Cardiac fibroblast (primary cell): Measurements from ENCODE around the gene ZBTB20.

Experiments
- DNase-seq, 2 donors: peaks; one replicate each; pipeline versions ENCODE4 v3.0.0 to v3.0.0-alpha.2; 2010; ENCODE audit warnings: low read depth in 2 of 2
- H3K4me3 ChIP-seq, 2 donors: replicated peaks in 1 of 2; 1 replicate in 1 of 2; 2 replicates in 1 of 2; pipeline ENCODE4 v1.5.1; 2011; ENCODE audit warnings: low read depth in 2 of 2, low read length in 2 of 2, mild to moderate bottlenecking in 2 of 2, moderate library complexity in 1 of 2
- CTCF ChIP-seq: IDR thresholded peaks from one replicate; pipeline ENCODE4 v1.5.1; 2011; ENCODE audit warnings: low read depth, mild to moderate bottlenecking, low read length, inconsistent platforms

The ZBTB20 gene

GRCh38 chr3:114892131-114892879 is 254.8 kb downstream of the ZBTB20 start:
- no peak for TF ChIP-seq CTCF
- H3K4me3 ChIP-seq: no peak overlapping the region
- no peak for DNase-seq

- H3K4me3 ChIP-seq: no peak overlapping the region
- TF ChIP-seq CTCF: no peak
- DNase-seq: no peak
These were observed 259.3 kb downstream of the ZBTB20 start for GRCh38 chr3:114887806-114888205.

GRCh38 chr3:114886905-114887304 is 260.2 kb downstream of the ZBTB20 start:
- H3K4me3 ChIP-seq: no peak overlapping the region
- no peak for TF ChIP-seq CTCF
- DNase-seq: no peak

GRCh38 chr3:114884213-114884923 is 262.7 kb downstream of the ZBTB20 start:
- no peak overlapping the region for H3K4me3 ChIP-seq
- DNase-seq: no peak
- TF ChIP-seq CTCF: no peak

- no peak for DNase-seq
- TF ChIP-seq CTCF: no peak
- H3K4me3 ChIP-seq: no peak overlapping the region
These were observed 267.0 kb downstream of the ZBTB20 start for GRCh38 chr3:114880078-114880477.

GRCh38 chr3:114879059-114880031 is 267.7 kb downstream of the ZBTB20 start:
- TF ChIP-seq CTCF: no peak
- H3K4me3 ChIP-seq: no peak overlapping the region
- peak; percentile 38 to 72 for DNase-seq
